HUES64 (cell line): ENCODE measurements around the gene CCDC124.
"Not testable (repeated sequence)": the region's sequence is repeated elsewhere in the genome, so short reads cannot be mapped to it uniquely, and the experiment has no call there.

Source experiments
- H3K27ac ChIP-seq: 2 replicates; pipeline ENCODE4 v1.7.0; 2013; ENCODE audit warnings: low read depth, low read length, inconsistent platforms
- H3K27me3 ChIP-seq: 2 replicates; pipeline ENCODE4 v1.6.1; 2013; ENCODE audit warnings: mild to moderate bottlenecking, low read length; ENCODE audit not compliant: insufficient read depth
- H3K36me3 ChIP-seq: 2 replicates; pipeline ENCODE4 v1.6.1; 2013; ENCODE audit warnings: mild to moderate bottlenecking, low read length; ENCODE audit not compliant: insufficient read depth
- H3K4me1 ChIP-seq: 2 replicates; pipeline ENCODE4 v1.6.1; 2013; ENCODE audit warnings: mild to moderate bottlenecking, low read length, moderate library complexity; ENCODE audit not compliant: insufficient read depth
- H3K4me3 ChIP-seq: 2 replicates; pipeline ENCODE4 v1.5.1; 2013; ENCODE audit warnings: mild to moderate bottlenecking, low read length, moderate library complexity
- H3K9ac ChIP-seq: 2 replicates; pipeline ENCODE4 v1.6.1; 2013; ENCODE audit warnings: mild to moderate bottlenecking, low read depth, low read length
- H3K9me3 ChIP-seq: 2 replicates; pipeline ENCODE4 v1.6.1; 2013; ENCODE audit warnings: low read depth, low read length; ENCODE audit not compliant: insufficient read depth
- WGBS: fragments of 150-250, 120-280 bp; methylation state at CpG from one replicate; pipeline ENCODE4 v1.1.7; 2013; ENCODE audit warnings: missing lambda C conversion rate; 5-methylcytosine and 5-hydroxymethylcytosine counted together

CCDC124 gene

GRCh38 chr19:17974551-17974950 is 41.7 kb downstream of the CCDC124 start:
- Histone ChIP-seq H3K4me3 (no peak overlapping the region), H3K4me1 (no peaks in the 10 kb centered on the region), H3K27ac (no peak overlapping the region), H3K9me3 (no peaks in the 10 kb centered on the region), H3K9ac (no peak overlapping the region), H3K27me3 (no peaks in the 10 kb centered on the region), H3K36me3 (peaks cover 20% of the 10 kb centered on the region; the same call in 1 of the 2 replicates)
- 93% methylated on average over 6 of the region's 6 CpGs for WGBS

- H3K9me3 ChIP-seq, result no peaks in the 10 kb centered on the region
- H3K27me3 ChIP-seq, result no peaks in the 10 kb centered on the region
- 89% methylated on average over 8 of the region's 8 CpGs for WGBS
Observed at GRCh38 chr19:17975032-17975431, 42.2 kb downstream of the CCDC124 start.

GRCh38 chr19:17977021-17977420 is 44.2 kb downstream of the CCDC124 start:
- WGBS, result 95% methylated on average over 4 of the region's 4 CpGs

More at GRCh38 chr19:17975032-17975431, 42.2 kb downstream of the CCDC124 start:
- Histone ChIP-seq H3K4me3 (no peak overlapping the region), H3K27ac (no peak overlapping the region), H3K9ac (no peak overlapping the region), H3K36me3 (peaks cover 20% of the 10 kb centered on the region; the same call in 1 of the 2 replicates), H3K4me1 (no peaks in the 10 kb centered on the region)

GRCh38 chr19:17977488-17977887 is 44.7 kb downstream of the CCDC124 start:
- H3K4me3 ChIP-seq, result no peak overlapping the region
- no peaks in the 10 kb centered on the region for H3K4me1 ChIP-seq
- H3K27ac ChIP-seq, result no peak overlapping the region
- peaks cover 20% of the 10 kb centered on the region; the same call in 1 of the 2 replicates for H3K36me3 ChIP-seq
- H3K9me3 ChIP-seq, result no peaks in the 10 kb centered on the region
- WGBS, result 88% methylated on average over 7 of the region's 7 CpGs
- H3K9ac ChIP-seq, result no peak overlapping the region
- no peaks in the 10 kb centered on the region for H3K27me3 ChIP-seq

More at GRCh38 chr19:17977021-17977420, 44.2 kb downstream of the CCDC124 start:
- Histone ChIP-seq H3K9me3 (no peaks in the 10 kb centered on the region), H3K27ac (no peak overlapping the region), H3K9ac (no peak overlapping the region), H3K36me3 (peaks cover 20% of the 10 kb centered on the region; the same call in 1 of the 2 replicates), H3K27me3 (no peaks in the 10 kb centered on the region), H3K4me1 (no peaks in the 10 kb centered on the region), H3K4me3 (no peak overlapping the region)

- H3K4me3 ChIP-seq, result no peak overlapping the region
Observed at GRCh38 chr19:17981611-17982010, 48.8 kb downstream of the CCDC124 start.

GRCh38 chr19:17982430-17982829 is 49.6 kb downstream of the CCDC124 start:
- Histone ChIP-seq H3K4me3 (no peak overlapping the region), H3K9me3 (no peaks in the 10 kb centered on the region), H3K27ac (no peak overlapping the region), H3K9ac (no peak overlapping the region), H3K27me3 (no peaks in the 10 kb centered on the region), H3K36me3 (peaks cover 5% of the 10 kb centered on the region; the same call in 1 of the 2 replicates), H3K4me1 (no peaks in the 10 kb centered on the region)
- 95% methylated on average over 22 of the region's 22 CpGs for WGBS

More at GRCh38 chr19:17981611-17982010, 48.8 kb downstream of the CCDC124 start:
- H3K9me3 ChIP-seq, result no peaks in the 10 kb centered on the region
- H3K9ac ChIP-seq, result no peak overlapping the region
- 97% methylated on average over 38 of the region's 38 CpGs for WGBS
- H3K36me3 ChIP-seq, result peaks cover 10% of the 10 kb centered on the region; the same call in 1 of the 2 replicates
- no peaks in the 10 kb centered on the region for H3K27me3 ChIP-seq
- no peak overlapping the region for H3K27ac ChIP-seq
- H3K4me1 ChIP-seq, result no peaks in the 10 kb centered on the region

- Histone ChIP-seq H3K27me3 (no peaks in the 10 kb centered on the region), H3K36me3 (no peaks in the 10 kb centered on the region; the same call in 1 of the 2 replicates), H3K4me3 (no peak overlapping the region), H3K9me3 (no peaks in the 10 kb centered on the region), H3K4me1 (no peaks in the 10 kb centered on the region), H3K9ac (no peak overlapping the region), H3K27ac (no peak overlapping the region)
- 86% methylated on average over 17 of the region's 17 CpGs for WGBS
Observed at GRCh38 chr19:17985037-17985818, 52.4 kb downstream of the CCDC124 start.

GRCh38 chr19:17986569-17986968 is 53.8 kb downstream of the CCDC124 start:
- not testable (repeated sequence) for H3K9me3 ChIP-seq, H3K4me1 ChIP-seq, H3K9ac ChIP-seq, H3K27ac ChIP-seq, H3K27me3 ChIP-seq, H3K4me3 ChIP-seq, H3K36me3 ChIP-seq
- WGBS, result 94% methylated on average over 7 of the region's 8 CpGs

- 95% methylated on average over 13 of the region's 13 CpGs for WGBS
- H3K36me3 ChIP-seq, result no peaks in the 10 kb centered on the region; the same call in 1 of the 2 replicates
- H3K27ac ChIP-seq, result no peak overlapping the region
- H3K9me3 ChIP-seq, result no peaks in the 10 kb centered on the region
- H3K9ac ChIP-seq, result no peak overlapping the region
- H3K4me3 ChIP-seq, result no peak overlapping the region
- H3K27me3 ChIP-seq, result no peaks in the 10 kb centered on the region
- no peaks in the 10 kb centered on the region for H3K4me1 ChIP-seq
Observed at GRCh38 chr19:17988161-17988560, 55.3 kb downstream of the CCDC124 start.

GRCh38 chr19:17989425-17990094 is 56.7 kb downstream of the CCDC124 start:
- H3K4me1 ChIP-seq, result no peaks in the 10 kb centered on the region
- H3K36me3 ChIP-seq, result no peaks in the 10 kb centered on the region; the same call in 1 of the 2 replicates
- H3K27me3 ChIP-seq, result no peaks in the 10 kb centered on the region
- no peak overlapping the region for H3K9ac ChIP-seq
- WGBS, result 95% methylated on average over 16 of the region's 16 CpGs
- no peaks in the 10 kb centered on the region for H3K9me3 ChIP-seq
- H3K27ac ChIP-seq, result no peak overlapping the region
- H3K4me3 ChIP-seq, result no peak overlapping the region

GRCh38 chr19:17993076-17993813 is 60.4 kb downstream of the CCDC124 start:
- Histone ChIP-seq H3K36me3 (no peaks in the 10 kb centered on the region), H3K27me3 (no peaks in the 10 kb centered on the region), H3K27ac (no peak overlapping the region), H3K4me3 (no peak overlapping the region), H3K9me3 (no peaks in the 10 kb centered on the region), H3K9ac (no peak overlapping the region), H3K4me1 (no peaks in the 10 kb centered on the region)
- WGBS, result 89% methylated on average over 27 of the region's 27 CpGs
